Astrocyte (in vitro differentiated cells and primary cell): Measurements from ENCODE around the gene EPS15.

ENCODE experiments used
- CTCF ChIP-seq: IDR thresholded peaks from 2 replicates; pipeline ENCODE4 v1.5.1; 2011; ENCODE audit warnings: low read depth, mild to moderate bottlenecking, inconsistent platforms, low read length, moderate library complexity; ENCODE audit not compliant: insufficient read depth
- EZH2 ChIP-seq: IDR thresholded peaks from 2 replicates; pipeline ENCODE4 v1.6.1; 2012; ENCODE audit warnings: mild to moderate bottlenecking, low read length, inconsistent platforms; ENCODE audit not compliant: insufficient read depth

- no peak for TF ChIP-seq CTCF
- no peak for TF ChIP-seq EZH2
Observed at GRCh38 chr1:51564124-51564523, 45.1 kb upstream of the EPS15 start.
